Measurements from ENCODE around the gene ANKRD28.

GRCh38 chr3:15714448-15714847, 83.3 kb downstream of the ANKRD28 start:
- TF ChIP-seq CTCF (IDR thresholded peaks at IDR 0.05) (no peak), POLR2A (IDR thresholded peaks at IDR 0.05) (no peak), EP300 (IDR thresholded peaks at IDR 0.05) (no peak)

Measured in sigmoid colon (tissue), 4 donors.